ENCODE results near the gene TOMM5.

GRCh38 chr9:37641331-37641730 is 48.9 kb upstream of the TOMM5 start:
- TF ChIP-seq CTCF (conservative IDR thresholded peaks at IDR 0.05; ENCODE audit: low read length) (no peak), EZH2phosphoT487 (IDR thresholded peaks at IDR 0.05; ENCODE audit: borderline replicate concordance) (no peak)
